Measurements from ENCODE around the gene SPIRE2. TPM values are rescaled to one million over a fixed set of nuclear protein-coding genes. Genes with fewer than 3 reads are reported as not detected.
A peak's percentile ranks its signal among the peaks of the same experiment; 100 is the strongest.
"Not testable (repeated sequence)": the region's sequence is repeated elsewhere in the genome, so short reads cannot be mapped to it uniquely, and the experiment has no call there.

SPIRE2 gene
- total and polyA plus RNA-seq, 5 experiments from 2014 or later: 0.16 to 2.3 (median 1.0) TPM; not detected in 2

DNA sequence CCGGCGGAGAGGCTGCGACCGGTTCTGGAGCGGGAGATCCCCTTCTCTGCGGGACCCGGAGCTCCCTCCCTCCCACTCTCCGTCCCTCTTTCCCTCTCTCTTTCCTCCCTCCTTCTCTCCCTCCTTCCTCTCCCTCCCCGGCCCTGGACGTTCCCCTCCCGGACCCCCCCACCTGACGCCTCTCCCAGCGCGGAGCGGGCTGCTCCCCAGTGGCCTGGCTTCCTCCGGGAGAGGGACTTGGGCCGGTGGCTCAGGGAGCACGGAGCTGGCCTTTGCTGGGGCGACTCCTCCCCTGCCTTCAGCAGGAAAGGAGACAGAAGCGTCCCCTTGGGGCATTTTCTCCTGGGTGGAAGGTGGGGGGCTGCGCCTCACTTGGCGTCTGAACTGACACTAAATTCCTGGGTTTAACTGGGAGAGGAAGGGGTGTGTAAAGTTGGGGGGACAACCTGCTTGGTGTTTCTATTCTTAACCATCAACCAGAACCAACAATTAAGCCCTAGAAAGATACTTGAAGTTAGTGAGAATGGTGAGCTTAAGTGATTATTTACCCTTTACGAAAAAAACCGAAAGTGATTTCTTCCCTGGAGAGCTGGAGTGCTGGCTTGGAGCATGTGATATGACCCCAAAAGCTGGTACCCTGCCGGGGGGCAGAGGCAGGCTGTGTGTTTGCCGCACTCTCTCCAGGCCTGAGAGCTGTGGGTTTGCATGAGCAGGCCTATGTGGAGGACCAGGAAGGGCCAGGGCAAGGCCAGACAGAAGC lies 775 bp downstream of the SPIRE2 start:
- ATAC-seq: no peak
- Mint-ChIP-seq H3K4me1 (peaks cover 0 to 11% (median 6%) of the 10 kb centered on the region in 4 donors), H3K27ac (peak overlapping the region in 1 of 10 donors; percentile 49), H3K36me3 (no peaks in the 10 kb centered on the region), H3K27me3 (peaks cover 11 to 40% (median 16%) of the 10 kb centered on the region in 5 donors), H3K4me3 (peak overlapping the region; percentile 2 to 75 (median 61)), H3K9me3 (peaks cover 0 to 3% (median 0%) of the 10 kb centered on the region in 9 donors)
- POLR2A ChIA-PET: interaction anchor here (0.6 to 1.0 kb wide), 3 partner anchors 9 to 34 kb away, joined by 3 read pairs; no protein-coding TSS in a partner anchor
- no peak for DNase-seq

DNA sequence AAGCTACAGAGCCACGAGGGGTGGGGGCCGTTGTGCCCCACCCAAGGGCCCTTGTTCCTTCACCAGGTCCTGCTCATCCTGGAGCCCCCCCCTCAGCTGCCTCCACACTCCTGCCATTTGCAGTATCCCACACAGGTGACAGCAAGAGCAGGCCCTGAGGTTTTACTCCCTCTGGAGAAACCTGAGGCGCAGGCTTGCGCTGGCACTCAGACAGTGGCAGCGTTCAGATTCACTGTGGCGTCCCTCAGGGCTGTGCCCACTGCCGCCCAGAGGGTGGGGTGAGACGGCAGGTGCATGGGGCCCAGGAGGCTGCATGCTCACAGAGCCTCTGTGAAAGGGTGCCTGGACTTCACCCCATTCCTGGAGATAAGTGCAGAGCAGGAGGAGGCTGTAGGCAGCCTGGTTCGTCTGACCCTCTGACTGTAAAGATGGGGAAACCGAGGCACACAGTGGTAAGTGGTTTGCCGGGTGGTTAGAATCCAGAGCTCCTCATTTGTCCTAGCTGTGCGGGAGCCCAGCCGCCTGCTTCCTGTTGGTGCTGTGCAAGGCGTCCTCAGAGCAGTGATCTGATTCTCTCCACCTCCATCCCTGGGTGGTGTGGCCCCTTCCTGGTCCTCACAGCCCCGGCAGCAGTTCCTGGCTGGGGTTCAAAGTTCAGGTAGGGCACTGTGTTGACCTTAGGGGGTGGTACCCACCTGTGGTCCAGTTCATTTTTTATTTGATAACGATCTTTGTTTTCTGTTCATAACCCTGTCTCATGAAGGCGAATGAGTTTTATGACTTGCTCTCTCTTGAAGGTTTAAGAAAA lies 1.6 kb downstream of the SPIRE2 start:
- no peak for ATAC-seq
- Mint-ChIP-seq H3K36me3 (no peaks in the 10 kb centered on the region), H3K4me3 (peak overlapping the region in 4 of 10 donors; percentile 14 to 59 (median 46)), H3K27me3 (peaks cover 11 to 41% (median 16%) of the 10 kb centered on the region in 5 donors), H3K4me1 (peaks cover 0 to 11% (median 6%) of the 10 kb centered on the region in 4 donors), H3K27ac (no peak overlapping the region), H3K9me3 (peaks cover 0 to 9% (median 0%) of the 10 kb centered on the region in 9 donors)
- POLR2A ChIA-PET: interaction anchor here (0.6 to 1.0 kb wide), 3 partner anchors 8 to 33 kb away, joined by 3 read pairs; no protein-coding TSS in a partner anchor
- DNase-seq: no peak

DNA sequence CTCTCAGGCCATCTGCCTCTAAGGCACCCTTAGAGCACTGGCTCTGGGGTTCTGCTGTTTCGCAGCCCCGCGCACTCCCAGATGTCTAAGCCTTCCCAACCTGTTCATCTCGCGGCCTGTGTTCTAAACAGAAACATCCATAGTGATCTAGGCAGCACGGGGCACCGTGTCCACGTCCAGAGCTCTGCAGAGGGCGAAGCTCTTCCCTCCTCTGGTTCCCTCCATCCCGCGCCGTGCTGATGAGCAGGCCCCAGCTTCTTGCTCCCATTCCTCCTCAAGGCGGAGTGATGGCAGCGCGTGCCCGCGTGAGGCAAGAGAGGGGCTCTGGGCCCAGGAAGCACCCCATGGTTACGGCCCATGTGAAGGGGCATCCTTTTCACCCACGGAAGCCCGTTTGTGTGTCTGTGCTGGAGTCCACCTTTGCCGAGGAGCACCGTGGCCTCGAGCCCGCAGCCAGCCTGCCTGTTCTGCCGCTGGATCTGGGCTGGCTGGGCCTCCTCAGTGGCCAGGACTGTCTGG lies 3.6 kb downstream of the SPIRE2 start:
- Mint-ChIP-seq H3K4me3 (peak overlapping the region in 1 of 10 donors; percentile 4), H3K27me3 (peaks cover 11 to 41% (median 16%) of the 10 kb centered on the region in 5 donors), H3K36me3 (peaks cover 0 to 2% (median 0%) of the 10 kb centered on the region in 3 donors), H3K4me1 (peaks cover 0 to 11% (median 6%) of the 10 kb centered on the region in 4 donors), H3K27ac (no peak overlapping the region), H3K9me3 (peaks cover 0 to 16% (median 0%) of the 10 kb centered on the region in 9 donors)
- POLR2A ChIA-PET: no interaction called here
- ATAC-seq: no peak
- no peak for DNase-seq

DNA sequence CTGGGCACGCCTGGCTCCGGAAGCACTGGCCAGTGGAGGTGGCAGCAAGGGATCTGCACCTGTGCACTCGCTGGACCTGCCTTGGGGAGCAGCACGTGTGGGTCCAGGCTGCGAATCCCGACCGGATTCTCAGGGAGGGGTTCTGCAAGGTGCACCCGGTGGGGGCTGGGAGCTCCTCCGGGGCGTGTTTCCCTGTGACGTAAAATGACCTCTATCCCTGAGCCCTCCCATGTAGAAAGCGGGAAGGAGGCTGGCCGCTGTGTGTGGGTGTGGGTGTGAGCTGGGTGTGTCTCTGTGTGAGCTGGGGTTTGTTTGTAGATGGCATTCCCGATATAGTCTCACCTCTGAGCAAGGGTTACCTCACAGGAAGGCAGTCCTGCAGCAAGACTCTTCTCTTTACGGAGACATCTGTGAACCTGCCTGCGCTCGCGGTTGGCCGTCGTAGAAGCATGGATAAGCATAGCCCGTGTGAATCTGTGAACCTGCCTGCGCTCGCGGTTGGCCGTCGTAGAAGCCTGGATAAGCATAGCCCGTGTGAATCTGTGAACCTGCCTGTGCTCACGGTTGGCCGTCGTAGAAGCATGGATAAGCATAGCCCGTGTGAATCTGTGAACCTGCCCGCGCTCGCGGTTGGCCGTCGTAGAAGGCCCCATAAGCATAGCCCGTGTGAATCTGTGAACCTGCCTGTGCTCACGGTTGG lies 5.5 kb downstream of the SPIRE2 start:
- POLR2A ChIA-PET, H3K36me3 Mint-ChIP-seq, ATAC-seq, H3K4me3 Mint-ChIP-seq, H3K27ac Mint-ChIP-seq: not testable (repeated sequence)
- Mint-ChIP-seq H3K4me1 (peaks cover 2 to 26% (median 16%) of the 10 kb centered on the region in 4 donors), H3K9me3 (peaks cover 0 to 16% (median 0%) of the 10 kb centered on the region in 9 donors), H3K27me3 (peaks cover 11 to 36% (median 16%) of the 10 kb centered on the region in 5 donors)
- peak in 1 of 10 donors; percentile 37 for DNase-seq

DNA sequence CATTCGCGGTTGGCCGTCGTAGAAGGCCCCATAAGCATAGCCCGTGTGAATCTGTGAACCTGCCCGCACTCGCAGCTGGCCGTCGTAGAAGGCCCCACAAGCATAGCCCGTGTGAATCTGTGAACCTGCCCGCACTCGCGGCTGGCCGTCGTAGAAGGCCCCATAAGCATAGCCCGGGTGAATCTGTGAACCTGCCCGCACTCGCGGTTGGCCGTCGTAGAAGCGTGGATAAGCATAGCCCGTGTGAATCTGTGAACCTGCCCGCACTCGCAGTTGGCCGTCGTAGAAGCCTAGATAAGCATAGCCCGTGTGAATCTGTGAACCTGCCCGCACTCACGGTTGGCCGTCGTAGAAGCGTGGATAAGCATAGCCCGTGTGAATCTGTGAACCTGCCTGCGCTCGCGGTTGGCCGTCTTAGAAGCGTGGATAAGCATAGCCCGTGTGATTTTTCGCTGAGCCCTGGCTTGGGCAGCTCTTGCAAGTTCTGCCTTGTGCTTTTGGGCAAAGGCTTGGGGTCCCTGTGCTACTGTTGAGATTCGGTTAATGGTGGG lies 6.6 kb downstream of the SPIRE2 start:
- H3K36me3 Mint-ChIP-seq, H3K4me3 Mint-ChIP-seq, ATAC-seq, POLR2A ChIA-PET, DNase-seq, H3K27ac Mint-ChIP-seq: not testable (repeated sequence)
- Mint-ChIP-seq H3K9me3 (peaks cover 0 to 16% (median 0%) of the 10 kb centered on the region in 9 donors), H3K27me3 (peaks cover 8 to 28% (median 13%) of the 10 kb centered on the region in 5 donors), H3K4me1 (peaks cover 0 to 28% (median 14%) of the 10 kb centered on the region in 4 donors)

DNA sequence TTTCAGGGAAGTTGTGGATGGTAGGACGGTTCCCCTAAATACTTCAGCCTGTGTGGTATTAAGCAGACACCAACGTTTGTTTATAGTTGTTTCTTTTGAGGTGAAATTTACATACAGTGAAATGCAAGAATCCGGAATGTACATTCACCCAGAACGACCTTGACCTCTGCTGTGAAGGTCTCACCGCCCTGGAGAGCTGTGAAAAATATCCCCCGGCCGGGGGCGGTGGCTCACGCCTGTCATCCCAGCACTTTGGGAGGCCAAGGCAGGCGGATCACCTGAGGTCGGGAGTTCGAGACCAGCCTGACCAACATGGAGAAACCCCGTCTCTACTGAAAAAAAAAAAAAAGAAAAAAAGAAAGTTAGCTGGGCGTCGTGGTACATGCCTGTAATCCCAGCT lies 8.2 kb downstream of the SPIRE2 start:
- POLR2A ChIA-PET, H3K27ac Mint-ChIP-seq, ATAC-seq, H3K36me3 Mint-ChIP-seq, H3K4me3 Mint-ChIP-seq, DNase-seq: not testable (repeated sequence)
- Mint-ChIP-seq H3K4me1 (peaks cover 0 to 29% (median 16%) of the 10 kb centered on the region in 4 donors), H3K27me3 (peaks cover 1 to 17% (median 8%) of the 10 kb centered on the region in 5 donors), H3K9me3 (peaks cover 0 to 16% (median 0%) of the 10 kb centered on the region in 9 donors)

DNA sequence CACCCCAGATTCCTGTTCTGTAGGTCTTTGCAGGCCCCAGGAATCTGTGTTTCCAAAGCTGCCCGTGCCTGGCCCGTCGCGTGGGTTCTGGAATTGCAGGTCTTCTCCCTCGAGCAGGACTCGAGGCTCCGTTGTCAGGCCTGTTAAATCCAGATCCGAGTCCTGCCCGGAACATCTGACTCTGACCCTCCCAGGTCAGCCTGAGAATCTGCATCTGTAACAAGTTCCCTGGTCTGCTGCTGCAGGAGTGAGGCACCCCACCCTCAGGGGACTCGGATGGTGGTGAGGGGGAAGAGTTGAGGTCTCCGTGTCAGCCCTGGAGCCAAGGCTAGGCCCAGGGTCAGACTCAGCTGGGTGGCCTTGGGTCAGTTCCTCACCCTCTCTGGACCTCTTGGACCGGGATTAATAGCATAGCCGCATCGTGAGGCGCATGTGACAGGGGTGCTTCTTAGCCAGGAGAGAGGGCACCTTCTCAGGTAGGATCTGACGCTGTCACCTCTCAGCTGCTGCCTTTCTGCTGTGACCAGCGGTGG lies 8.8 kb downstream of the SPIRE2 start:
- Mint-ChIP-seq H3K9me3 (peaks cover 0 to 16% (median 0%) of the 10 kb centered on the region in 9 donors), H3K4me3 (peak overlapping the region; percentile 54 to 86 (median 70)), H3K27ac (peak overlapping the region in 4 of 10 donors; percentile 73 to 81 (median 78)), H3K27me3 (peaks cover 1 to 12% (median 4%) of the 10 kb centered on the region in 5 donors), H3K36me3 (peaks cover 0 to 2% (median 0%) of the 10 kb centered on the region in 3 donors), H3K4me1 (peaks cover 0 to 29% (median 16%) of the 10 kb centered on the region in 4 donors)
- POLR2A ChIA-PET: interaction anchor here (0.9 to 1.5 kb wide), 3 partner anchors 7 to 137 kb away, joined by 3 to 4 read pairs (median 3); no protein-coding TSS in a partner anchor
- ATAC-seq: peak in 1 of 2 donors; percentile 7
- DNase-seq: no peak

DNA sequence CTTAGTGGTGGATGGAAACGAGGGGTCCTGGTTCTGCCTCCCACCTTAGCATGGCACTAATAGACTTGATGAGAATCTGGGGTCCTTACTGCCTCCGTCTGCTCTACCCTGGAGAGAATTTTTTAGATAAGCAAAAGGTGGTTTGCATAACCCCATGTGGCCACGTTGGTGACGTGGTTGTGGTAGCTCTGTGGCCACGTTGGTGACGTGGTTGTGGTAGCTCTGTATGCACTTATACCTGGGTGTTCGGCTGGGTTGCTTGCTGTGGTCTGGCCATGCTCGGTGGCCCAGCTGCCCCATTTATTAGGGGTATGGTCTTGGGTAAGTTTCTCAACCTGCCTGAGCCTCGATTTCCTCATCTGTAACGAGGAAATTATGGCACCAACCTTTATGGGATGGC lies 13.0 kb downstream of the SPIRE2 start:
- Mint-ChIP-seq H3K27me3 (no peaks in the 10 kb centered on the region), H3K36me3 (no peaks in the 10 kb centered on the region), H3K27ac (peak overlapping the region in 4 of 10 donors; percentile 65 to 85 (median 82)), H3K4me3 (peak overlapping the region in 3 of 10 donors; percentile 12 to 71 (median 19)), H3K4me1 (peaks cover 0 to 41% (median 26%) of the 10 kb centered on the region in 4 donors), H3K9me3 (no peaks in the 10 kb centered on the region)
- ATAC-seq: peak; percentile 50 to 56
- peak in 9 of 10 donors; percentile 28 to 79 (median 45) for DNase-seq
- POLR2A ChIA-PET: no interaction called here

DNA sequence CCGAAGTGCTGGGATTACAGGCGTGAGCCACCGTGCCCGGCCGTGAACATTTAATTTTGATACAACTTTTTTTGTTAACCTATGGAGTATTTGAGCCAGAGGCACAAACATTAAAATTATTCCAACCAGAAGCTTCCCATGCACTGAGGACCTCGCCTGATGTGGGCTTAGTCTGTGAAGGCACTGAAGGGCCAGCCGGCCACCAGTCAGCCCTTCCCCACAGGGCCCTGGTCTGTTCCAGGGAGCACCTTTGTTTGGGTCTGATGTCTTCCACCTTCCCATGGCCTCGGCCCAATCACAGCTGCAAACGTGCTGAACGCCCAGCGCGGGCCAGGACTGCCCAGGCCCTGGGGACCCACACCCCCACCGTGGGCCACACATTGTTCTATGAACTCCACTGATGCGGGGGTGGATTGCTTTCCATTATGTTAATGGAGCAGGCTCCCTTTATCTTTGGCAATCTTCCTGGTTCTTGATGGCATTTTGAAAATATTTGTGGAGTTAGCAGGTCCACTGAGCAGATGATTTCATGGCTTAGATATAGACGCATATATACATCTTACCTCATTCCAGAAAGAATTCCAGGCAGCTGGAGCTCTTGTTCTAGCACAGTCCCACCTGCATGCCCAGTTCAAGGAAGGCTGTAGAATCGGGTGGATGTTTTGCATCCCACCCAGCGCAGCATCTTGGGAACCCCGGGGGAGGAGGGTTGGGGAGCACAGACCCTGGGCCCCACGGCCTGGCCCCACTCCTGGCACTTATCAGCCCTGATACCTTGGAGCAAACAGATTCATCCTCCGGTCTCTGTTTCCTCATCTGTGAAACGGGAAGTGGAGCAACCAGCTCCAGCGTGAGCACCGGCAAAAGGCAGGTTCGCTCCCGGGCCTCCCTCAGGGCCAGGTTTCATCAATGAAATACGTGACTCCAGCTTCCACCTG lies 14.5 kb downstream of the SPIRE2 start:
- POLR2A ChIA-PET: interaction anchor here (0.7 to 1.0 kb wide), 3 partner anchors 17 to 147 kb away, joined by 3 read pairs; no protein-coding TSS in a partner anchor
- Mint-ChIP-seq H3K27me3 (no peaks in the 10 kb centered on the region), H3K4me3 (no peak overlapping the region), H3K27ac (peak overlapping the region in 3 of 10 donors; percentile 4 to 34 (median 9)), H3K36me3 (no peaks in the 10 kb centered on the region), H3K9me3 (no peaks in the 10 kb centered on the region), H3K4me1 (peaks cover 0 to 36% (median 24%) of the 10 kb centered on the region in 4 donors)
- DNase-seq (no peak), ATAC-seq (no peak)

DNA sequence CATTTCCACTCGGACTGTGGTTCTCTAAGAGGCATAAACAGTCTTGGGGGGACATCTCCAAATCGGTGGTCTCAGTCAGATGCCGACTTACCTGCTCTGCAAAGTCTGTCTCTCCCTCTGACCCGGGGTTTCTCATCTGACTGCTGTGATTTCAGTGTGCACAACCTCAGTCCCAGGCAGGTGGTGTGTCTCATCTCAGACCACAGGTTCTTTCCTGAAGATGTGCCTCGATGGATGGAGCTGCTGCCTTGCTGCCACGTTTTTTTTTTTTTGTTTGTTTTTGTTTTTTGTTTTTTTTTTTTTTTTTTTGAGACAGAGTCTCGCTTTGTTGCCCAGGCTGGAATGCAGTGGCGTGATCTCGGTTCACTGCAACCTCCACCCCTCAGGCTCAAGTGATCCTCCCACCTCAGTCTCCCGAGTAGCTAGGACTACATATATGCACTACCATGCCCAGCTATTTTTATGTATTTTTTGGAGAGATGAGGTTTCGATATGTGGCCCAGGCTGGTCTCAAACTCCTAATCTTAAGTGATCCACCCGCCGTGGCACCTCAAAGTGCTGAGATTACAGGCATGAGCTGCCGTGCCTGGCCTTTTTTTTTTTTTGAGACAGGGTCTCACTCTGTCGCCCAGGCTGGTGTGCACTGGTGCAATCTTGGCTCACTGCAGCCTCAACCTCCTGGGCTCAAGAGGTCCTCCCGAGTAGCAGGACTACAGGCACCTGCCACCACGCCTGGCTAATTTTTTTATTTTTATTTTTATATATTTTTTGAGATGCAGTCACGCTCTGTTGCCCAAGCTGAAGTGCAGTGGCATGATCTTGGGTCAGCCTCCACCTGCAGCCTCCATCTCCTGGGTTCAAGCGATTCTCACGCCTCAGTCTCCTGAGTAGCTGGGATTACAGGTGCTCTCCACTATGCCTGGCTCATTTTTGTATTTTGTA lies 15.4 kb downstream of the SPIRE2 start:
- Mint-ChIP-seq H3K4me1 (peaks cover 0 to 28% (median 17%) of the 10 kb centered on the region in 4 donors), H3K4me3 (no peak overlapping the region), H3K36me3 (no peaks in the 10 kb centered on the region), H3K27ac (no peak overlapping the region), H3K9me3 (no peaks in the 10 kb centered on the region), H3K27me3 (no peaks in the 10 kb centered on the region)
- POLR2A ChIA-PET: interaction anchor here (0.6 to 0.9 kb wide), 2 partner anchors 30 to 120 kb away, joined by 3 to 6 read pairs; partner anchors contain the start of gene TCF25
- DNase-seq (no peak), ATAC-seq (no peak)
